RPMI8226 (cell line): Measurements from ENCODE around the gene SERINC2.
"Not testable (repeated sequence)": the region's sequence is repeated elsewhere in the genome, so short reads cannot be mapped to it uniquely, and the experiment has no call there.

Source experiments
- DNase-seq: peaks from one replicate; pipeline ENCODE4 v3.0.0-alpha.2; 2015

Gene SERINC2

DNA sequence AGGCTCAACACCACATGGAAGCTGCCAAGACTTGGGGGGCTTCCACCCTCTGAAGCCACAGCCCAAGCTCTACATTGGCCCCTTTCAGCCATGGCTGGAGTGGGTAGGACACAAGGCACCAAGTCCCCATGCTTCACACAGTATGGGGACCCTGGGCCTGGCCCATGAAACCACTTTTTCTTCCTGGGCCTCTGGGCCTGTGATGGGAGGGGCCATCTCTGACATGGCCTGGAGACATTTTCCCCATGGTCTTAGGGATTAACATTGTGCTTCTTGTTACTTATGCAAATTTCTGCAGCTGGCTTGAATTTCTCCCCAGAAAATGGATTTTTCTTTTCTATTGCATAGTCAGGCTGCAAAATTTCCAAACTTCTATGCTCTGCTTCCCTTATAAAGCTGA is 60.5 kb downstream of the SERINC2 start:
- DNase-seq: not testable (repeated sequence)

DNA sequence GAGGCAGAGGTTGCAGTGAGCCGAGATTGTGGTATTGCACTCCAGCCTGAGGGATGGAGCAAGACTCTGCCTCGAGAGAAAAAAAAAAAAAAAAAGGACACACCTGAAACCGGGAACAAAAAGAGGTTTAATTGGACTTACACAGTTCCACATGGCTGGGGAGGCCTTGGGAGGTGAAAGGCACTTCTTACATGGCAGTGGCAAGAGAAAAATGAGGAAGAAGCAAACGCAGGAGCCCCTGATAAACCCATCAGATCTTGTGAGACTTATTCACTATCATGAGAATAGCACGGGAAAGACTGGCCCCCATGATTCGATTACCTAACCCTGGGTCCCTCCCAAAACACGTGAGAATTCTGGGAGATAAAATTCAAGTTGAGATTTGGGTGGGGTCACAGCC is 61.6 kb downstream of the SERINC2 start:
- DNase-seq: not testable (repeated sequence)

DNA sequence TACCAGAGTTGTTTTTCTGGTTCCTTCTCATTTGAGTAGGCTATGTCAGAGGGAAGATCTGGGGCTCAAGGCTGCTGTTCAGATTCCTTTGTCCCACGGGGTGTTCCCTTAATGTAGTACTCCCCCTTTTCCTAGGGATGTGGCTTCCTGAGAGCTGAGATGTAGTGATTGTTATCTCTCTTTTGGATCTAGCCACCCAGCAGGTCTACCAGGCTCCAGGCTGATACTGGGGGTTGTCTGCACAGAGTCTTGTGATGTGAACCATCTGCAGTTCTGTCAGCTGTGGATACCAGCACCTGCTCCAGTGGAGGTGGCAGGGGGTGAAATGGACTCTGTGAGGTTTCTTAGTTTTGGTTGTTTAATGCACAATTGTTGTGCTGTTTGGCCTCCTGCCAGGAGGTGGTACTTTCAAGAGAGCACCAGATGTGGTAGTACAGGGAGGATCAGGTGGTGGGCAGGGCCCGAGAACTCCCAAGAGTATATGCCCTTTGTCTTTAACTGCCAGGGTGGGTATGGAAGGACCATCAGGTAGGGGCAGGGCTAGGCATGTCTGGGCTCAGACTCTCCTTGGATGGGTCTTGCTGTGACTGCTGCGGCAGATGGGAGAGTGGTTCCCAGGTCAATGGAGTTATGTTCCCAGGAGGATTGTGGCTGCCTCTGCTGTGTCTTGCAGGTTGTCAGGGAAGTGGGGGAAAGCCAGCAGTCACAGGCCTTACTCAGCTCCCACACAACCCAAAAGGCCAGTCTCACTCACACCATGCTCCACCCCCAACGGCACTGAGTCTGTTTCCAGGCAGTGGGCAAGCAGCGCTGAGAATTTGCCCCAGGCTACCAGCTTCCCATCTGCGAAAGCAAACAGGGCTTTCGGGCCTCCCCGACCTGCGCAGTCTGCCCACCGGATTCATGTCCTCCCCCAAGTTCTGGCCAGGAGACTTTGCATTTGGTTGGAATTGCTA is 64.2 kb downstream of the SERINC2 start:
- peak; percentile 96 for DNase-seq

DNA sequence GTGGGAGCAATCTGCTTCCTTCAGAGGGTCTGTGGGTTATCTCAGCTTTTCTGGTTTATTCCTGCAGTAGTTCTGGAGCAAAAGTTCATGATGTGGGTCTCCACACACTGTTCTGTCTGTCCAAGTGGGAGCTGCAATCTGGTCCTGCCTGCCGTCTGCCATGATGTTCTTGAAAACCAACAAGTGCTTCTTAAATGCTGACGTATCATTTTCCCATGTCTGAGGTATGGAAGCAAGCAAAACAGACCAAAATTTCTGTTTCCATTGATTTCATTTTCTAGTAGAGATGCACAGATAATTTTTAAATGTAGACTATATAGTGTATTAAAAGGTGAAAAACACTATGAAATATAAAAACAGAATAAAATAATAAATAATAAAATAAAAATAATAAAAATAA is 65.2 kb downstream of the SERINC2 start:
- no peak for DNase-seq

DNA sequence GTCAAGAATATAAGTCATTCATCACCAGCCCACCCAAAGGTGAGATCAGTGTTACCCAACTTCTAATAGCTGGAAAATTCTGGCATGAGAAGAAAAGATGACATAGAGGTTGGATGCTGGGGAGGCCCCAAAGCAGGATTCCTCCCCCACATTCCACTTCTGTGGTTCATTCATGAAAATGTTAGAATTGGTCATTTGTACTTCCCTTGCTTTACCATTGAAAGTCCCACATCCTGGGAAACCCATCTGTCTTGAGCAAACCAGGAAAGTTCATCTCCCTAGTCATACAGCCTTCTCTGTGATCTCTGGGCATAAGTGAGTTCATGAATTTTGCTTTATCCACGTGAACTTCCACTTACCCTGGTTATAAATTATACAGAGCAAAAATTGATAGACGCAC is 66.8 kb downstream of the SERINC2 start:
- no peak for DNase-seq

DNA sequence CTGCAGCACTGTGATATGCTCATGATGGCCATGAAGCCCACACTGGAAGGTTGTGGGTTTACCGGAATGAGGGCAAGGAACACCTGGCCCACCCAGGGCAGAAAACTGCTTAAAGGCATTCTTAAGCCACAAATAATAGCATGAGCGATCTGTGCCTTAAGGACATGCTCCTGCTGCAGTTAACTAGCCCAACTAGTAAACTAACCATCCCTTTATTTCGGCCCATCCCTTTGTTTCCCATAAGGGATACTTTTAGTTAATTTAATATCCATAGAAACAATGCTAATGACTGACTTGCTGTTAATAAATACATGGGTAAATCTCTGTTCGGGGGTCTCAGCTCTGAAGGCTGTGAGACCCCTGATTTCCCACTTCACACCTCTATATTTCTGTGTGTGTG is 67.4 kb downstream of the SERINC2 start:
- not testable (repeated sequence) for DNase-seq

DNA sequence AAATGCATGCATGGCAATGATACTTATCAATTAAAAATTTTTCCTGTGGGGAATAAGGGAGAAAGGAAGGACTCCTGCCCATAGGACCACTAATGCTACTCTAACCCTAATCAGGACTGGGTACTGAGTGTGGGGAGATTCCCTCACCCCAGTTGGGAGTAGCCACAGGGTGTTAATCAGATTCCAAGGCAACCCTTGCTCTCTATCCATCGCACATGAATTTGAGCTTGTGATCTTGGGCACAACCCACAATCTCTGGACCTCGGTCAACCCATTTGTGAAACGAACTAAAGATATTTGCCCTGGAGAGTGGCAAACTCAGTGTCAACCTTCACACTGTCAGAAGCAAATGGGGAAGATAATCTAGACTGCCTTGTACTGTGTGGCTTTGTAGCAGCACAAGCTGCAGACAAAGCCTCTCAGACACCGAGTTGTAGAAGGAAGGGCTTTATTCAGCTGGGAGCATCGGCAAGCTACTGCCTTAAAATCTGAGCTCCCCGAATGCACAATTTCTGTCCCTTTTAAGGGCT is 69.5 kb downstream of the SERINC2 start:
- DNase-seq: no peak

DNA sequence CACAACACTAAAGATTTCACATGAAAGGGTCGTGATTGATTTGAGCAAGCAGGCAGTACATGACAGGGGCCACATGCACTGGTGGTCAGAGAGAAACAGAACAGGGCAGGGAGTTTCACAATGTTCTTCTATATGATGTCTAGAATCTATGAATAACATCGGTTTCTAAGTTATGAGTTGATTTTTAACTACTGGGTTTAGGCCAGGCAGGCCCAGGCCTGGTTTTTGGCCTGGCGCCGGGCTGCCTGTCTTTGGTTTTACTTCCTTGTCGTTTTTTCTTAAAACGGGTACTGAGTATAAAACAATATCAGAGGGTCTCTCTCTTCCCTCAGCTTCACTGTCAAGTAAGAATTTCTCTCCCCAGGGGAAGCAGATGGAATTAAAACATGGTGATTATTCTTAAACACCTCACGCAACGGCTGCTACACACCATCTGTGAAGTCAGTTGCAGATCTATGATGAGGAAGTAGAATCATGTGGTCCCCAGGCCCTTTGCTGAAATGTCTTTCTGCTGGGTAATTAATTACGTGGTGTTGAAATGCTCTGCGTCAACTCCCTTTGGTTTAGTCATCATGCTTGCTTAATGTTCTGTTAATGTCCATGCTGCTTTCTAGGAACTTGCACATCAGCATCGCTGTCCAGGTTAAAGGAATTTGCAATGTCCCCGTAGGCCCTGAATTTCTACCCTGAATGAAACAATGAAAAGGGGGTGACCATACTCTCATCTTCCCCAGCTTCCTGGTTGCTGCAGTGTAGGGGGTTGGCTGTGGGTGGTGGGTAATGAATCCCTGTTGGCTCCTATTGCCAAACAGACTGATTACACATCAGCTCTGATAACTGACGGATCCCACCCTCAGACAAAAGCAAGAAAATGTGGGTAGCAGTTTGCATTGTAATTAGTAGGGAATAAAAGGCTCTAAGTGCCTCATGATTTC is 70.3 kb downstream of the SERINC2 start:
- DNase-seq: peak; percentile 56
